SU-DHL-6 (cell line): ENCODE measurements around the gene SLF2.

Source experiments
- H2AFZ ChIP-seq: fragments of 200-600 bp; sonication (generic); 2 replicates; pipeline ENCODE4 v1.6.1; 2014; ENCODE audit warnings: low read depth, mild to moderate bottlenecking, moderate library complexity, mixed read lengths, antibody characterized with exemption, low read length; ENCODE audit not compliant: severe bottlenecking
- H3F3A ChIP-seq: fragments of 200-600 bp; shearing (Covaris generic); 2 replicates; pipeline ENCODE4 v1.6.0; 2016; ENCODE audit warnings: antibody characterized with exemption, mild to moderate bottlenecking; ENCODE audit not compliant: insufficient read depth
- H3K27ac ChIP-seq: fragments of 200-600 bp; sonication (generic); 2 replicates; pipeline ENCODE4 v1.5.1; 2016; ENCODE audit warnings: low read depth, mild to moderate bottlenecking, low read length, moderate library complexity, mixed read lengths
- H3K27me3 ChIP-seq: fragments of 200-600 bp; sonication (generic), shearing (Covaris generic); 2 replicates; pipeline ENCODE4 v1.6.0; 2014; ENCODE audit warnings: mild to moderate bottlenecking, low read length
- H3K36me3 ChIP-seq: fragments of 200-600 bp; sonication (generic); 2 replicates; pipeline ENCODE4 v1.6.1; 2014; ENCODE audit warnings: mild to moderate bottlenecking, low read length, mixed read lengths
- H3K4me2 ChIP-seq: fragments of 300-600, 200-600 bp; shearing (Covaris generic), sonication (generic); 2 replicates; pipeline ENCODE4 v1.6.0; 2014; ENCODE audit warnings: low read length, low read depth, mild to moderate bottlenecking; ENCODE audit not compliant: poor library complexity, severe bottlenecking
- H3K4me3 ChIP-seq: fragments of 200-600 bp; sonication (generic); 2 replicates; pipeline ENCODE4 v1.5.1; 2014; ENCODE audit warnings: antibody characterized with exemption, low read length, mild to moderate bottlenecking, mixed read lengths; ENCODE audit not compliant: insufficient read depth, poor library complexity, severe bottlenecking
- H3K79me2 ChIP-seq: fragments of 200-600 bp; sonication (generic); 2 replicates; pipeline ENCODE4 v1.6.1; 2014; ENCODE audit warnings: mild to moderate bottlenecking, low read length, moderate library complexity; ENCODE audit not compliant: insufficient read depth
- H3K9ac ChIP-seq: fragments of 200-600 bp; sonication (generic); 2 replicates; pipeline ENCODE4 v1.7.0; 2014; ENCODE audit warnings: mild to moderate bottlenecking, low read length
- H3K9me2 ChIP-seq: fragments of 200-600 bp; sonication (generic); replicated peaks from 2 replicates; pipeline ENCODE4 v1.6.1; 2014; ENCODE audit warnings: low read length; ENCODE audit not compliant: insufficient read depth
- H3K9me3 ChIP-seq: fragments of 200-600 bp; sonication (generic); 2 replicates; pipeline ENCODE4 v1.6.1; 2014; ENCODE audit warnings: low read length, mixed read lengths; ENCODE audit not compliant: insufficient read depth
- H4K20me1 ChIP-seq: fragments of 200-600 bp; sonication (generic); 2 replicates; pipeline ENCODE4 v1.6.1; 2014; ENCODE audit warnings: low read depth, mild to moderate bottlenecking, antibody characterized with exemption, low read length, moderate library complexity, mixed read lengths
- CTCF ChIP-seq: fragments of 200-600 bp; sonication (generic); IDR thresholded peaks from one replicate; pipeline ENCODE4 v1.5.1; 2017; ENCODE audit warnings: antibody characterized with exemption, mild to moderate bottlenecking, low read length, moderate library complexity; ENCODE audit not compliant: insufficient read depth, poor library complexity, severe bottlenecking
- EZH2phosphoT487 ChIP-seq: fragments of 200-600 bp; sonication (generic), shearing (Covaris generic); conservative IDR thresholded peaks from 2 replicates; pipeline ENCODE4 v1.6.1; 2018; ENCODE audit warnings: mild to moderate bottlenecking, antibody characterized with exemption, low read length, moderate library complexity, mixed read lengths

The SLF2 gene

GRCh38 chr10:100886091-100886490 lies 26.7 kb upstream of the SLF2 start:
- Histone ChIP-seq H3K36me3 (no peaks in the 10 kb centered on the region), H3K4me2 (no peak overlapping the region), H3K9ac (no peak overlapping the region)

GRCh38 chr10:100886521-100886920 lies 26.2 kb upstream of the SLF2 start:
- Histone ChIP-seq H3K4me2 (no peak overlapping the region), H3K27ac (no peak overlapping the region)

More at GRCh38 chr10:100886091-100886490, 26.7 kb upstream of the SLF2 start:
- Histone ChIP-seq H3K4me3 (no peak overlapping the region), H3K9me3 (no peaks in the 10 kb centered on the region), H3K79me2 (no peaks in the 10 kb centered on the region), H3F3A (no peaks in the 10 kb centered on the region), H4K20me1 (no peaks in the 10 kb centered on the region), H2AFZ (no peak overlapping the region), H3K27ac (no peak overlapping the region), H3K9me2 (no peaks in the 10 kb centered on the region), H3K27me3 (no peaks in the 10 kb centered on the region)
- no peak for TF ChIP-seq CTCF
- TF ChIP-seq EZH2phosphoT487 = no peak

GRCh38 chr10:100886963-100887362 lies 25.8 kb upstream of the SLF2 start:
- Histone ChIP-seq H3K9me3 (no peaks in the 10 kb centered on the region), H3K79me2 (no peaks in the 10 kb centered on the region), H3K4me3 (no peak overlapping the region), H3K27ac (no peak overlapping the region), H3K9ac (no peak overlapping the region), H3K27me3 (no peaks in the 10 kb centered on the region), H3K9me2 (no peaks in the 10 kb centered on the region), H2AFZ (no peak overlapping the region), H3K36me3 (no peaks in the 10 kb centered on the region), H4K20me1 (no peaks in the 10 kb centered on the region), H3F3A (no peaks in the 10 kb centered on the region), H3K4me2 (no peak overlapping the region)
- TF ChIP-seq CTCF (no peak), EZH2phosphoT487 (no peak)

More at GRCh38 chr10:100886521-100886920, 26.2 kb upstream of the SLF2 start:
- TF ChIP-seq CTCF (no peak), EZH2phosphoT487 (no peak)
- no peaks in the 10 kb centered on the region for H4K20me1 ChIP-seq
- H3K27me3 ChIP-seq = no peaks in the 10 kb centered on the region
- H3K4me3 ChIP-seq = no peak overlapping the region
- no peaks in the 10 kb centered on the region for H3K9me3 ChIP-seq
- H3K9ac ChIP-seq = no peak overlapping the region
- no peak overlapping the region for H2AFZ ChIP-seq
- no peaks in the 10 kb centered on the region for H3K9me2 ChIP-seq
- H3K36me3 ChIP-seq = no peaks in the 10 kb centered on the region
- H3F3A ChIP-seq = no peaks in the 10 kb centered on the region
- H3K79me2 ChIP-seq = no peaks in the 10 kb centered on the region
